Progenitor cell of endocrine pancreas (in vitro differentiated cells): ENCODE data around the gene FRY. TPM values are rescaled to one million over a fixed set of nuclear protein-coding genes. Genes with fewer than 3 reads are reported as not detected.

ENCODE experiments used
- DNase-seq: peaks from one replicate; pipeline ENCODE4 v3.0.0; 2021; ENCODE audit warnings: low spot score; ENCODE audit not compliant: unreplicated experiment
- H3K27ac Mint-ChIP-seq: 2 replicates; pipeline ENCODE4 v1.8.0; 2021; ENCODE audit warnings: mild to moderate bottlenecking, moderate library complexity, mixed read lengths
- H3K27me3 Mint-ChIP-seq: 2 replicates; pipeline ENCODE4 v1.8.0; 2021; ENCODE audit warnings: mixed read lengths
- H3K36me3 Mint-ChIP-seq: 2 replicates; pipeline ENCODE4 v1.8.0; 2022; ENCODE audit warnings: mixed read lengths; ENCODE audit not compliant: insufficient read depth
- H3K4me1 Mint-ChIP-seq: 2 replicates; pipeline ENCODE4 v1.8.0; 2021; ENCODE audit warnings: low read depth, mixed read lengths
- H3K4me3 Mint-ChIP-seq: 2 replicates; pipeline ENCODE4 v1.8.0; 2021; ENCODE audit warnings: low read depth, mild to moderate bottlenecking, moderate library complexity, mixed read lengths
- H3K9me3 Mint-ChIP-seq: 2 replicates; pipeline ENCODE4 v1.8.0; 2021; ENCODE audit warnings: low read depth, mixed read lengths
- total RNA-seq: library from RNA; stranded (reverse); gene quantifications from 2 replicates; pipeline ENCODE4 v1.2.1, GENCODE V29; 2021
- TF ChIP-seq, protein P1 (sequence below): fragments of 200-600 bp; sonication (generic); IDR thresholded peaks from one replicate; pipeline ENCODE4 v1.5.0; 2021; ENCODE audit warnings: antibody characterized with exemption, mild to moderate bottlenecking; ENCODE audit not compliant: unreplicated experiment

FRY gene
- total RNA-seq, 1 donor from 2014 or later = 14.3 TPM

DNA sequence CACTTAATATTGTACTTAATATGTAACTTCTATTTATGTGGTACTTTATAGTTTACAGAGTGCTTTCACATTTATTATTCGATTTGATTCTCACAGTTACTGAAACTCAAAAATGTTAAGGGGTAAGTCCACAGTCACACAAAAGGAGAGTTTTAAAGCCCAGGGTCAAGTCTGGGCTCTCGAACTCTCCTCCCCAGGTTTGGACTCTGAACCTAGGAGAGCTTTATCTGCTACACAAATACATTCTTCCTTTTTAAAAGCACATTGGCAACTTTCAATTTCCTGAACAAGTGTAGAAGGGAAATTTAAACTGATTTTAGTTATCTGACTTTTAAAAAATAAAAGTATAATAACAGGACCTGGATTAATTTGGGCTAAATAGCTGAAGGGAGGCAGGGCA, 144.4 kb downstream of the FRY start:
- H3K9me3 Mint-ChIP-seq = no peaks in the 10 kb centered on the region
- no peak overlapping the region for H3K27ac Mint-ChIP-seq
- H3K4me1 Mint-ChIP-seq = peaks cover 7% of the 10 kb centered on the region
- no peak overlapping the region for H3K4me3 Mint-ChIP-seq
- no peaks in the 10 kb centered on the region for H3K27me3 Mint-ChIP-seq
- no peak for DNase-seq
- no peaks in the 10 kb centered on the region for H3K36me3 Mint-ChIP-seq
- TF ChIP-seq, protein P1, sequence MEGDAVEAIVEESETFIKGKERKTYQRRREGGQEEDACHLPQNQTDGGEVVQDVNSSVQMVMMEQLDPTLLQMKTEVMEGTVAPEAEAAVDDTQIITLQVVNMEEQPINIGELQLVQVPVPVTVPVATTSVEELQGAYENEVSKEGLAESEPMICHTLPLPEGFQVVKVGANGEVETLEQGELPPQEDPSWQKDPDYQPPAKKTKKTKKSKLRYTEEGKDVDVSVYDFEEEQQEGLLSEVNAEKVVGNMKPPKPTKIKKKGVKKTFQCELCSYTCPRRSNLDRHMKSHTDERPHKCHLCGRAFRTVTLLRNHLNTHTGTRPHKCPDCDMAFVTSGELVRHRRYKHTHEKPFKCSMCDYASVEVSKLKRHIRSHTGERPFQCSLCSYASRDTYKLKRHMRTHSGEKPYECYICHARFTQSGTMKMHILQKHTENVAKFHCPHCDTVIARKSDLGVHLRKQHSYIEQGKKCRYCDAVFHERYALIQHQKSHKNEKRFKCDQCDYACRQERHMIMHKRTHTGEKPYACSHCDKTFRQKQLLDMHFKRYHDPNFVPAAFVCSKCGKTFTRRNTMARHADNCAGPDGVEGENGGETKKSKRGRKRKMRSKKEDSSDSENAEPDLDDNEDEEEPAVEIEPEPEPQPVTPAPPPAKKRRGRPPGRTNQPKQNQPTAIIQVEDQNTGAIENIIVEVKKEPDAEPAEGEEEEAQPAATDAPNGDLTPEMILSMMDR = no peak

DNA sequence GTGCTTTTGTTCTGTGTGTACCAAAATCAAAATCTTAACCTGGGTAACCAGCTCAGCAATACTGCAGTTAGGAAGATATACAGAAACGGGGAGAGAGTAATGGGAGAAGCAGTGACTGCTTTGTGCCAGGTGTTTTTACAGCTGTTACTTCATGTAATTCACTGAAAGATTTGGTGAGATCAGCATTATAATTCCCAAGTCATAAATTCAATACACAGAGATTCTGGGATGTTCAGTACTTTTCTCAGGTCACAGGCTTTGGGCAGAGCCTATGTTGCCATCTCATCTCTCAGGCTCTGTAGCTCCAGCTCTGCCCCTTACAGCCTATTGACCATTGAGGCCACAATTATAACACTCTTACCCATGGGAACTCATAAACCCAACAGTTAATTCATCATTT, 145.1 kb downstream of the FRY start:
- Mint-ChIP-seq H3K4me1 (peaks cover 7% of the 10 kb centered on the region), H3K9me3 (no peaks in the 10 kb centered on the region), H3K27ac (no peak overlapping the region), H3K27me3 (no peaks in the 10 kb centered on the region), H3K4me3 (no peak overlapping the region), H3K36me3 (no peaks in the 10 kb centered on the region)
- TF ChIP-seq, protein P1 = no peak
- DNase-seq = no peak

DNA sequence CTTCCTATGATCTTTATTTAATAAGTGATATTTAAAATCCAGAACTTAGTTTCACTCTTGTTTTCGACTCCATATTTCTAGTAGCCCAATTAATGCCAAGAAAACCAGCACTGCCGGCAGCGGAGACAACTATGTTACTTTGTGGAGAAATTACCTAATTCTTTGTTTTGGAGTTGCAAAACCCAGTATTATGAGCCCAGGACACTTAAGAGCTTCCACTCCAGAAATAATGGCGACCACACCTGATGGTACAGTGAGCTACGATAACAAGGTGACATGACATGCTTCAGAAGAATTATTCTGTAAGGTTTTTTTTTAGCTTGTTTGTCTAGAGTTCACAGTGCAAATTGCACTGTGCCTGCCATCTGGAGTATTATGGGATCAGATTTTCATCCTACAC, 147.2 kb downstream of the FRY start:
- DNase-seq = no peak
- Mint-ChIP-seq H3K4me1 (peaks cover 7% of the 10 kb centered on the region), H3K27me3 (no peaks in the 10 kb centered on the region), H3K36me3 (peaks cover 1% of the 10 kb centered on the region), H3K4me3 (no peak overlapping the region), H3K9me3 (no peaks in the 10 kb centered on the region), H3K27ac (no peak overlapping the region)
- TF ChIP-seq, protein P1 = no peak

DNA sequence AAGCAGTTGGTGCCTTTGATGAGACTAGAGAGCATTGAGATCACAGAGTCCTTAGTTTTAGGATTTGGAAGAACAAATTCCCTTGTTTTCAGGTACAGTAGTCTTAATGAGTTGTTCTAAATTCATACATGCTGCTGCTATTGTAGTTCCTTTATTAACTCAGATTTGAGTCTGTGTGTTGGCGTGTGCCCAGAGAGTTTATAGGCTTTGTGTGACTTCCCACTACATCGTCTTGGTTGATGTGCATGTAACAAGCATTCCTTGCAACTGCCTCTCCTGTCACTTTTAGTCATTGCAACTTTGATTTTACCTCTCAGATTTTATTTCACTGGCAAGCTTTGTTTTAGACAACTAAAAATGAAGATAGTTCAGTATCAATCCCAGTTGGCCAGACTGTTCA, 148.1 kb downstream of the FRY start:
- no peak for DNase-seq
- no peak overlapping the region for H3K4me3 Mint-ChIP-seq
- no peaks in the 10 kb centered on the region for H3K9me3 Mint-ChIP-seq
- H3K36me3 Mint-ChIP-seq = peaks cover 1% of the 10 kb centered on the region
- TF ChIP-seq, protein P1 = no peak
- H3K27ac Mint-ChIP-seq = no peak overlapping the region
- no peaks in the 10 kb centered on the region for H3K27me3 Mint-ChIP-seq
- peaks cover 7% of the 10 kb centered on the region for H3K4me1 Mint-ChIP-seq

DNA sequence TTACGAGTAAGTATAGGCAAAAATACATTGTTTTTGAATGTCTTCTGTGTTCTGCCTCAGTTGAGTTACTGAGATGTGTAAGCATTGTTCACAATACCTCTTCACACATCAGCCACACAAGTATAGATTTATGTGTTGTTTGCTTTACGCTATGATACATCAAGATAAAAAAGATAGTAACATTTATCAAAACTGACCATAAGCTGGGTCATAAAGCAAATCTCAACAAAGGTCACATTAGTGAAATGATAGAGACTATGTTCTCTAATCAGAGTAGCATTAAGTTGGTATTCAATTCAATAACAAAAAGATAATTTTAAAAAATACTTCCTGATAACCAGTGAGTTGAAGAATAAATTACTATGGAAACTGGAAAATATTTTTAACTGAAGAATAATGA, 156.1 kb downstream of the FRY start:
- TF ChIP-seq, protein P1 = no peak
- no peak for DNase-seq

More for the DNA sequence above, 156.1 kb downstream of the FRY start:
- H3K4me3 Mint-ChIP-seq = no peak overlapping the region
- no peaks in the 10 kb centered on the region for H3K9me3 Mint-ChIP-seq
- no peak overlapping the region for H3K27ac Mint-ChIP-seq
- H3K36me3 Mint-ChIP-seq = peaks cover 6% of the 10 kb centered on the region
- H3K4me1 Mint-ChIP-seq = peaks cover 5% of the 10 kb centered on the region
- H3K27me3 Mint-ChIP-seq = no peaks in the 10 kb centered on the region
